ENCODE results near the gene NRCAM. TPM values are rescaled to one million over a fixed set of nuclear protein-coding genes. Genes with fewer than 3 reads are reported as not detected.

NRCAM gene
- total RNA-seq, 1 donor from 2014 or later = 9.3 TPM

DNA sequence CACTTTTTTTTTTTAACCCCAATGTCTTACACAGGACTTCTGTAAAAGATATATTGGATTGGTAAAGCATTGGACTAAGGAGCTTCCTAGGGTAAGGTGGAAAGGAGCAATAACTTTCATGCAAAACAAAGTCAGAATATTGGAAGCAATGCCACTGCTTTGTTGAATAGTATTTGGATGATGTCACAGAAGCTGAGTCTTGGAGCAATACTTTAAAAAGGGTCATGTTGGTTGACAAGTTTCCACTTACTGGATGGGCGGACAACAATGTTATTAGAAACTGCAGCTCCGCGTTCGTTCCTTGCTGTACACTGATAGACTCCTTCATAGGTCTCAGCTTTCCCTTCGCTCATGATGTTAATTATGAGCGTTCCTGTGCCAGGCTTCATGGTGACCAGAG is 224.2 kb downstream of the NRCAM start:
- H3K4me2 ChIP-seq (ENCODE audit: low read length) = no peak overlapping the region
- H3K79me2 ChIP-seq (ENCODE audit: insufficient read depth, low read length) = no peaks in the 10 kb centered on the region
- no peaks in the 10 kb centered on the region for H3K9me3 Mint-ChIP-seq (ENCODE audit: unreplicated experiment)
- FAIRE-seq (no peak), DNase-seq (ENCODE audit: low read depth) (no peak)
- H3K9me3 ChIP-seq (ENCODE audit: insufficient read depth, low read depth, low read length) = no peaks in the 10 kb centered on the region
- TF ChIP-seq, protein P1, sequence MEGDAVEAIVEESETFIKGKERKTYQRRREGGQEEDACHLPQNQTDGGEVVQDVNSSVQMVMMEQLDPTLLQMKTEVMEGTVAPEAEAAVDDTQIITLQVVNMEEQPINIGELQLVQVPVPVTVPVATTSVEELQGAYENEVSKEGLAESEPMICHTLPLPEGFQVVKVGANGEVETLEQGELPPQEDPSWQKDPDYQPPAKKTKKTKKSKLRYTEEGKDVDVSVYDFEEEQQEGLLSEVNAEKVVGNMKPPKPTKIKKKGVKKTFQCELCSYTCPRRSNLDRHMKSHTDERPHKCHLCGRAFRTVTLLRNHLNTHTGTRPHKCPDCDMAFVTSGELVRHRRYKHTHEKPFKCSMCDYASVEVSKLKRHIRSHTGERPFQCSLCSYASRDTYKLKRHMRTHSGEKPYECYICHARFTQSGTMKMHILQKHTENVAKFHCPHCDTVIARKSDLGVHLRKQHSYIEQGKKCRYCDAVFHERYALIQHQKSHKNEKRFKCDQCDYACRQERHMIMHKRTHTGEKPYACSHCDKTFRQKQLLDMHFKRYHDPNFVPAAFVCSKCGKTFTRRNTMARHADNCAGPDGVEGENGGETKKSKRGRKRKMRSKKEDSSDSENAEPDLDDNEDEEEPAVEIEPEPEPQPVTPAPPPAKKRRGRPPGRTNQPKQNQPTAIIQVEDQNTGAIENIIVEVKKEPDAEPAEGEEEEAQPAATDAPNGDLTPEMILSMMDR (IDR thresholded peaks at IDR 0.05; ENCODE audit: insufficient read depth, low read depth, low read length) = no peak
- TF ChIP-seq EZH2 (IDR thresholded peaks at IDR 0.05; ENCODE audit: insufficient read depth, low read length) = no peak
- H3K36me3 ChIP-seq (ENCODE audit: insufficient read depth, low read length) = no peaks in the 10 kb centered on the region
- H3K27ac ChIP-seq (ENCODE audit: low read depth, low read length) = no peak overlapping the region
- H2AFZ ChIP-seq (ENCODE audit: low read depth, low read length) = no peak overlapping the region
- no peaks in the 10 kb centered on the region for H3K27me3 Mint-ChIP-seq (ENCODE audit: low read depth, unreplicated experiment)
- no peak overlapping the region for H3K4me3 Mint-ChIP-seq (ENCODE audit: unreplicated experiment)
- peaks cover 7% of the 10 kb centered on the region for H3K4me1 ChIP-seq (ENCODE audit: insufficient read depth, low read length)
- H3K27me3 ChIP-seq (ENCODE audit: insufficient read depth, low read length) = no peaks in the 10 kb centered on the region
- H4K20me1 ChIP-seq (ENCODE audit: insufficient read depth, low read length) = no peaks in the 10 kb centered on the region
- H3K4me3 ChIP-seq (ENCODE audit: insufficient read depth, low read depth, low read length) = no peak overlapping the region
- peaks cover 35% of the 10 kb centered on the region for H3K4me1 Mint-ChIP-seq (ENCODE audit: low read depth, unreplicated experiment)
- H3K27ac Mint-ChIP-seq (ENCODE audit: unreplicated experiment) = no peak overlapping the region
- peaks cover 1% of the 10 kb centered on the region for H3K36me3 Mint-ChIP-seq (ENCODE audit: low read depth, unreplicated experiment)
- H3K9ac ChIP-seq (ENCODE audit: low read length) = no peak overlapping the region

DNA sequence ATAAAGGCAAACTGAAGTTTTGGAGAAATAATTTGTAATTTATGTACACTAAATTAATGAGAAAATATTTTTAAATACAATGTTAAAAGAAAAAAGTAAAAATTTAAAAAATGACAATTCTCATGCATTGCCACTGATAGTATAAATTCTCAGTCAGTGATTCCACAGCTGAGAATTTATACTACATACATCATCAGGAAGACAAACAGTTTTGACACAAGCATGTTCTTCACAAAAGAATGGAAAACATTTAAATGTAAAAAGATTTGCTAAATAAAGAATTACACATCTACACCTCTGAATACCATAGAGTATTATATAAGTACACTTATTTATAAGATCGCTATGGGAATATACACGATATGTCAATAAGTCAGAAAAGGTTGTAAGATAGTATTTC is 225.0 kb downstream of the NRCAM start:
- Mint-ChIP-seq H3K9me3 (ENCODE audit: unreplicated experiment) (no peaks in the 10 kb centered on the region), H3K27ac (ENCODE audit: unreplicated experiment) (no peak overlapping the region), H3K36me3 (ENCODE audit: low read depth, unreplicated experiment) (peaks cover 1% of the 10 kb centered on the region), H3K4me3 (ENCODE audit: unreplicated experiment) (no peak overlapping the region), H3K4me1 (ENCODE audit: low read depth, unreplicated experiment) (peaks cover 28% of the 10 kb centered on the region), H3K27me3 (ENCODE audit: low read depth, unreplicated experiment) (no peaks in the 10 kb centered on the region)
- H3K36me3 ChIP-seq (ENCODE audit: insufficient read depth, low read length) = no peaks in the 10 kb centered on the region
- H3K9ac ChIP-seq (ENCODE audit: low read length) = no peak overlapping the region
- H3K4me3 ChIP-seq (ENCODE audit: insufficient read depth, low read depth, low read length) = no peak overlapping the region
- H3K79me2 ChIP-seq (ENCODE audit: insufficient read depth, low read length) = no peaks in the 10 kb centered on the region
- TF ChIP-seq, protein P1 (IDR thresholded peaks at IDR 0.05; ENCODE audit: insufficient read depth, low read depth, low read length) = no peak
- no peak for TF ChIP-seq EZH2 (IDR thresholded peaks at IDR 0.05; ENCODE audit: insufficient read depth, low read length)
- FAIRE-seq = no peak
- no peak overlapping the region for H3K4me2 ChIP-seq (ENCODE audit: low read length)
- no peaks in the 10 kb centered on the region for H3K9me3 ChIP-seq (ENCODE audit: insufficient read depth, low read depth, low read length)
- peaks cover 7% of the 10 kb centered on the region for H3K4me1 ChIP-seq (ENCODE audit: insufficient read depth, low read length)
- no peak overlapping the region for H2AFZ ChIP-seq (ENCODE audit: low read depth, low read length)
- DNase-seq (ENCODE audit: low read depth) = no peak
- no peaks in the 10 kb centered on the region for H4K20me1 ChIP-seq (ENCODE audit: insufficient read depth, low read length)
- H3K27ac ChIP-seq (ENCODE audit: low read depth, low read length) = no peak overlapping the region
- no peaks in the 10 kb centered on the region for H3K27me3 ChIP-seq (ENCODE audit: insufficient read depth, low read length)

DNA sequence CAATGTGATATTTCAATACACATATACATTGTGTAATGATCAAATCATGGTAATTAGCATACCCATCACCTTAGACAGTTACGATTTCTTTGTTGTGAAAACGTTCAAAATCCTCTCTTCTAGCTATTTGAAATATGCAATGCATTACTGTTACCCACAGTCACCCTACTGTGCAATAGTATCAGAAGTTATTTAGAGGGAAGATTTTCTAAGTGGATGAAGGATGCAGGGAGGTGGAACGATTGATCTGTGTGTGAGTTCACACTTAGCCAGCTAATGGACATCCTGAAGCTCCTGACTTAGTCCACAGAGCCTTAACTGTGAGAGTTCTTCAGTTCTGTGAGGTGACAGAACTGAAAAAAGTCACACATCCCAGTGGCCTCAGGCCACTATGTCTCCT is 228.9 kb downstream of the NRCAM start:
- no peak overlapping the region for H2AFZ ChIP-seq (ENCODE audit: low read depth, low read length)
- H3K9ac ChIP-seq (ENCODE audit: low read length) = no peak overlapping the region
- DNase-seq (ENCODE audit: low read depth) (no peak), FAIRE-seq (peak; percentile 13)
- H3K4me1 Mint-ChIP-seq (ENCODE audit: low read depth, unreplicated experiment) = peaks cover 11% of the 10 kb centered on the region
- H3K36me3 ChIP-seq (ENCODE audit: insufficient read depth, low read length) = no peaks in the 10 kb centered on the region
- H3K27me3 Mint-ChIP-seq (ENCODE audit: low read depth, unreplicated experiment) = no peaks in the 10 kb centered on the region
- H3K9me3 Mint-ChIP-seq (ENCODE audit: unreplicated experiment) = no peaks in the 10 kb centered on the region
- no peak overlapping the region for H3K4me3 Mint-ChIP-seq (ENCODE audit: unreplicated experiment)
- H3K27ac ChIP-seq (ENCODE audit: low read depth, low read length) = no peak overlapping the region
- no peaks in the 10 kb centered on the region for H3K27me3 ChIP-seq (ENCODE audit: insufficient read depth, low read length)
- H4K20me1 ChIP-seq (ENCODE audit: insufficient read depth, low read length) = no peaks in the 10 kb centered on the region
- TF ChIP-seq EZH2 (IDR thresholded peaks at IDR 0.05; ENCODE audit: insufficient read depth, low read length) = no peak
- TF ChIP-seq, protein P1 (IDR thresholded peaks at IDR 0.05; ENCODE audit: insufficient read depth, low read depth, low read length) = no peak
- H3K9me3 ChIP-seq (ENCODE audit: insufficient read depth, low read depth, low read length) = no peaks in the 10 kb centered on the region
- H3K36me3 Mint-ChIP-seq (ENCODE audit: low read depth, unreplicated experiment) = peaks cover 1% of the 10 kb centered on the region
- H3K4me3 ChIP-seq (ENCODE audit: insufficient read depth, low read depth, low read length) = no peak overlapping the region
- H3K4me2 ChIP-seq (ENCODE audit: low read length) = no peak overlapping the region
- no peak overlapping the region for H3K27ac Mint-ChIP-seq (ENCODE audit: unreplicated experiment)
- H3K4me1 ChIP-seq (ENCODE audit: insufficient read depth, low read length) = no peaks in the 10 kb centered on the region
- no peaks in the 10 kb centered on the region for H3K79me2 ChIP-seq (ENCODE audit: insufficient read depth, low read length)
